Vagina (tissue), 2 donors: ENCODE data around the gene LYRM9. TPM values are rescaled to one million over a fixed set of nuclear protein-coding genes. Genes with fewer than 3 reads are reported as not detected.

Source experiments
- DNase-seq, 2 donors: peaks; one replicate each; pipeline ENCODE4 v3.0.0-alpha.2; 2017; ENCODE audit errors: extremely low spot score in 2 of 2
- H3K27ac ChIP-seq: fragments of 200-600 bp; sonication (generic); one replicate; pipeline ENCODE4 v1.5.1; 2019
- H3K27me3 ChIP-seq: fragments of 200-600 bp; sonication (generic); one replicate; pipeline ENCODE4 v1.5.1; 2019
- H3K36me3 ChIP-seq, 2 donors: fragments of 200-600 bp; sonication (generic); one replicate each; pipeline ENCODE4 v1.5.1; 2017 to 2019
- H3K4me1 ChIP-seq: fragments of 200-600 bp; sonication (generic); one replicate; pipeline ENCODE4 v1.5.1; 2019
- H3K4me3 ChIP-seq, 2 donors: fragments of 200-600 bp; sonication (generic); 1 replicate in 1 of 2; 2 replicates in 1 of 2; pipeline ENCODE4 v1.5.1; 2016 to 2019
- H3K9me3 ChIP-seq: fragments of 200-600 bp; sonication (generic); one replicate; pipeline ENCODE4 v1.5.1; 2019
- CTCF ChIP-seq, 3 experiments: fragments of 450-650 bp in 2 of 3; fragments of 200-600 bp in 1 of 3; sonication (generic) in 1 of 3; IDR thresholded peaks; one replicate each; pipeline ENCODE4 v1.5.1; 2017 to 2019; ENCODE audit warnings: antibody characterized with exemption in 3 of 3, mild to moderate bottlenecking in 2 of 3, moderate library complexity in 2 of 3
- POLR2A ChIP-seq, 2 donors: fragments of 450-650 bp; IDR thresholded peaks; one replicate each; pipeline ENCODE4 v1.6.1; 2017; ENCODE audit warnings: antibody characterized with exemption in 2 of 2, mild to moderate bottlenecking in 2 of 2, moderate library complexity in 2 of 2
- POLR2AphosphoS5 ChIP-seq, 2 donors: sonication (generic); formaldehyde crosslinking; IDR thresholded peaks; one replicate each; pipeline ENCODE4 v1.9.0; 2017; ENCODE audit warnings: antibody characterized with exemption in 2 of 2, mild to moderate bottlenecking in 2 of 2, low read depth in 1 of 2; ENCODE audit not compliant: insufficient read depth in 1 of 2
- intact Hi-C: fragments of 100-400 bp; cut with DNase I; formaldehyde crosslinking; loops from one replicate; pipeline ENCODE4 v1.15.1; 2023
- total RNA-seq: library from RNA; depleted of rRNA; stranded (reverse); fragments of >200 nt; gene quantifications from one replicate; pipeline ENCODE4 v1.2.3, GENCODE V29; 2016

The LYRM9 gene
- total RNA-seq, 1 donor from 2014 or later, result 4.2 TPM

GRCh38 chr17:27921599-27921998, 28.4 kb upstream of the LYRM9 start:
- H3K9me3 ChIP-seq, result no peaks in the 10 kb centered on the region
- no peak for TF ChIP-seq CTCF (IDR thresholded peaks at IDR 0.05)
- no peak for TF ChIP-seq POLR2AphosphoS5 (IDR thresholded peaks at IDR 0.05; ENCODE audit: insufficient read depth in 1 of 2, low read depth in 1 of 2)
- TF ChIP-seq POLR2A (IDR thresholded peaks at IDR 0.05), result no peak
- H3K4me1 ChIP-seq, result no peaks in the 10 kb centered on the region
- no peaks in the 10 kb centered on the region for H3K36me3 ChIP-seq
- H3K27ac ChIP-seq, result no peak overlapping the region
- DNase-seq, result no peak
- intact Hi-C loops, result no loop called here
- H3K27me3 ChIP-seq, result no peaks in the 10 kb centered on the region
- H3K4me3 ChIP-seq, result no peak overlapping the region

- Histone ChIP-seq H3K27ac (no peak overlapping the region), H3K4me3 (no peak overlapping the region), H3K27me3 (no peaks in the 10 kb centered on the region), H3K4me1 (no peaks in the 10 kb centered on the region), H3K36me3 (no peaks in the 10 kb centered on the region), H3K9me3 (no peaks in the 10 kb centered on the region)
- intact Hi-C loops, result no loop called here
- DNase-seq, result no peak
- TF ChIP-seq CTCF (IDR thresholded peaks at IDR 0.05) (no peak), POLR2A (IDR thresholded peaks at IDR 0.05) (no peak), POLR2AphosphoS5 (IDR thresholded peaks at IDR 0.05; ENCODE audit: insufficient read depth in 1 of 2, low read depth in 1 of 2) (no peak)
Observed at GRCh38 chr17:27921077-27921476, 27.9 kb upstream of the LYRM9 start.

GRCh38 chr17:27920569-27920968, 27.4 kb upstream of the LYRM9 start:
- H3K4me3 ChIP-seq, result no peak overlapping the region
- no peak overlapping the region for H3K27ac ChIP-seq
- no peak for DNase-seq
- no peaks in the 10 kb centered on the region for H3K27me3 ChIP-seq
- TF ChIP-seq POLR2AphosphoS5 (IDR thresholded peaks at IDR 0.05; ENCODE audit: insufficient read depth in 1 of 2, low read depth in 1 of 2) (no peak), CTCF (IDR thresholded peaks at IDR 0.05) (no peak), POLR2A (IDR thresholded peaks at IDR 0.05) (no peak)
- H3K9me3 ChIP-seq, result no peaks in the 10 kb centered on the region
- H3K36me3 ChIP-seq, result no peaks in the 10 kb centered on the region
- intact Hi-C loops, result no loop called here
- no peaks in the 10 kb centered on the region for H3K4me1 ChIP-seq

- Histone ChIP-seq H3K9me3 (no peaks in the 10 kb centered on the region), H3K4me1 (no peaks in the 10 kb centered on the region), H3K27me3 (no peaks in the 10 kb centered on the region), H3K36me3 (no peaks in the 10 kb centered on the region), H3K27ac (no peak overlapping the region), H3K4me3 (no peak overlapping the region)
- DNase-seq, result no peak
- intact Hi-C loops, result no loop called here
- TF ChIP-seq CTCF (IDR thresholded peaks at IDR 0.05), result no peak
- TF ChIP-seq POLR2AphosphoS5 (IDR thresholded peaks at IDR 0.05; ENCODE audit: insufficient read depth in 1 of 2, low read depth in 1 of 2), result no peak
- TF ChIP-seq POLR2A (IDR thresholded peaks at IDR 0.05), result no peak
Observed at GRCh38 chr17:27919079-27919478, 25.9 kb upstream of the LYRM9 start.

- no peak for DNase-seq
- Histone ChIP-seq H3K9me3 (no peaks in the 10 kb centered on the region), H3K36me3 (no peaks in the 10 kb centered on the region), H3K27me3 (no peaks in the 10 kb centered on the region), H3K4me1 (no peaks in the 10 kb centered on the region), H3K27ac (no peak overlapping the region), H3K4me3 (no peak overlapping the region)
- TF ChIP-seq POLR2A (IDR thresholded peaks at IDR 0.05), result no peak
- no peak for TF ChIP-seq CTCF (IDR thresholded peaks at IDR 0.05)
- no peak for TF ChIP-seq POLR2AphosphoS5 (IDR thresholded peaks at IDR 0.05; ENCODE audit: insufficient read depth in 1 of 2, low read depth in 1 of 2)
- intact Hi-C loops, result no loop called here
Observed at GRCh38 chr17:27918498-27918897, 25.3 kb upstream of the LYRM9 start.
